GM18907 (cell line): Measurements from ENCODE around the gene AMFR.

Experiments used
- ATAC-seq: cut with Tn5 transposase; IDR thresholded peaks from one replicate; pipeline ENCODE4 v1.9.1; 2021; ENCODE audit warnings: mild to moderate bottlenecking, moderate library complexity; ENCODE audit not compliant: unreplicated experiment

AMFR gene

DNA sequence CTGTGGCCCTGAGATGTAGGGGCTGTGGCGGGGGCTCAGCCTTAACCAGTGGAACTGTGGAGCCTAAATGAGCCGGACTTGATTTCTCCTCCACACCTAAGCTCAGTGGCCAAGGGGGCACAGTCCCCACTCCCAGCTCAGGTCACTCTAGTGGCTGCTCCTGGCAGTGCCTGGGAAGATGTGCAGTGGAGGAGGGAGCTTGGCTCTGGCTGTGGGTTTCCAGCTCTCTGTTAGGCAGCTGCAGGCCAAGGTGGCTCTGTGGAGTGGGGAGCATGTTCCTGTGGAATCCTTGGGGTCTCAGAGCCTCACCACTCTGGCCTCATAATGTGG lies 76.3 kb downstream of the AMFR start:
- ATAC-seq, result no peak

DNA sequence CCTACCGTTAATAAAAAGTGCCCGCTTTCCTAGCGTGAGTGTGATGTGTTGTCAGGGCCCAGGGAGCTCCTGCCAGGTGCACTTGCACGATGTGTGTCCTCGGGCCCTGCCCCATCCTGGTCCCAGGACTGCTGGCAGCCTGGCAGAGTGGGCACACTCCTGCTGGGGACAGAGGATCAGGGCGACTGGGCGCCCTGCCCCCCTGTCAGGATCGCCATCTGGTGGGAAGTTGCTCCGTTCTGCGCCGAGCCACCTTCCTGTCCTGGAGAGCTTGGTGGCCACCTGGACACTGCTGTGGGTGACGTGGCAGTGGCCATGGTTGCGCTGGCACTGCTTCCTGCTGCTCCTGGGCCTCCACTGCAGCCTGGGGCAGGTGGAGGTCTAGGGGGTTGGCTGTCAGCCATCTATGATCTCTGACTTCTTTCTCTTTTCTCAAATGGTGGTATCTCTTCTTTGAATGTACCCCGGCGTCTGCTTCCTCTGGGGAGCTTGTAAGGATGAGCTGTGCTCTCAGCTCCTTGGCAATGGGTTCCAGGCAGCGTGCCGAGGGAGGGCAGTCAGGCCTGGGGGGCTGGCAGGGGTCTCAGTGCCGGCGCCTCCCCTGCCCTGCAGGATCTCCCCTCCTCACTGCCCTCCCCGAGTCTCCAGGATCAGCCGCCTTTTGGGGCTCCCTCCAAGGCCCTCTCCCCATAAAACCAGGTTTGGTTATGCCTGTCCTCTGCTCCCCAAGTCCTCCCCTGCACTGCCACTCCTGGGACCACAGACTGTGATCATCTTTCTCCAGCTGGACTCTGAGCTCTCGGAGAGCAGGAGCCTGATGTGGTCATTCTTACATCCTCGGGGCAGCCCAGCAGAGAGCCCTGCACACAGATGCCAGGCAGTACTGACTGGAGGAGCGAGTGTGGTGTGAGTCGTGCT lies 76.9 kb downstream of the AMFR start:
- ATAC-seq, result no peak

DNA sequence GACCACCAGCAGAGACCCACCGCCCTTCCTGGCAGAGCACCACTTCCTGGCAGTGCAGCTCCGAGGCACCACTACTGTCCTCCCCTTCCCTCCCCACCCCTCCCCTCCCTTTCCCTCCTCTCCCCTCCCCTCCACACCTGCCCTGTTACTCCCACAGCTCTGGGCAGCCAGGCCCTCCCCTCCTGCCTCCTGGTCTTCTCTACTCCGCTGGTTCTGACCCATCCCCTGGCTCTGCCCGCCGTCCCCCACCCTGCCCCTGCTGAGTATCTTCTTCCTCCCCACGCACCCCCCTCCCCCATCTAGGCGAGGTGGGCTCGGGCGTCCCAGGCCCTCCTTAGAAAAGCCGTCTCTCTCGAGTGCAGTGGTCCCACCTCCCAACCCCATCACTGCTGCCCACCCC lies 77.7 kb downstream of the AMFR start:
- no peak for ATAC-seq

DNA sequence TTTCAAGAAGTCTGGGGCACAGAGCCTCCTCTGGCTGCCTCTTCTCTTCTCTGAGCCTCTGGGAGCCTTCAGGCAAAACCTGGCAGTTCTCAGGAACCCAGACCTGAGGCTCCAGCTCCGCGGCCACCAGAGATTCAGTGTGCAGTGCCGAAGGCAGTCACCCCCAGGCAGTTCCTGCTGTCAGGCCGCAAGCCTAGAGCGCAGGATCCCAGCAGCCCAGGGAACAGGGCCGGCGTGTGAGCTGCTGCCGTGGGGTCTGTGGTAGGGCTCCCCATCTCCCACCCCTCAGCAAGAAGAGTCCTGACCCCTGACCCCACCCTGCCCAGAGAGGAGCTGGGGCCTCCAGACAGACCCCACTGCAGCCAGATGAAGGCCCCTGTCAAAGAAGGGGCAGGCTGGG lies 78.2 kb downstream of the AMFR start:
- no peak for ATAC-seq

DNA sequence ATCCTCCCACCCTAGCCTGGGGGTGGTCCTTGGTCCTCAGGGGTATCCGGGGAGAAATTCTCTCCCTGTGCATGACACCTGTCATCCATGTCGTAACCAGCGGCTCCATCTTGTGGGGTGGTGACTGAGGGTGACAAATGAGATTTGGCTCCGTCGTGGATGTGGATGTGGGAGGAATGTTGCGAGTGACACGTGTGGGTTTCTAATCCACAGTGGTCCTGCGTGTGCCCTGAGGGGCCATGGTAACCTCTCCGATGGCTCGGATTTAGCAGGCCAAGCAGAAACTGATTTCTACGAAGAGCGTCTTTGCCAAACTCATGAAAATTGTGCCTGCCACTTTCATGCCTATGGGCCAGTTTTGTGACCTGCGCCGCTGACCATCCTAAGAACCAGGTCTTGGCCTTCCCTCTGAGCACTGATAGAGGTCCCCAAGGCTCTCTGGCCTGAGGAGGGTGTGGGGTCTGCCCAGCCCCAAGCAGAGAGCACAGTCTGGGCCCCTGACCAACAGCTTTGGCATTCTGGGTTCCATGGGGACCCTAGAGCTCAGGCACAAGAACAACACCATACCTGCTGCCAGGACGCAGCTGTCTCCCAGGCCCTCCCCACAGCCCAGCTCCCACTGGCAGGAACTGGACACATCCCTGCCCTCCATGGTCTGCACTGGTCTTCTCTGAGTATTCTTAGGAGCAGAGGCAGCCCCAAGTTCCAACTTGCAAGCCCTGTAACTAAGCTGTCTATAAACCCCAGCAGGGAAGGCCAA lies 79.0 kb downstream of the AMFR start:
- ATAC-seq, result no peak

DNA sequence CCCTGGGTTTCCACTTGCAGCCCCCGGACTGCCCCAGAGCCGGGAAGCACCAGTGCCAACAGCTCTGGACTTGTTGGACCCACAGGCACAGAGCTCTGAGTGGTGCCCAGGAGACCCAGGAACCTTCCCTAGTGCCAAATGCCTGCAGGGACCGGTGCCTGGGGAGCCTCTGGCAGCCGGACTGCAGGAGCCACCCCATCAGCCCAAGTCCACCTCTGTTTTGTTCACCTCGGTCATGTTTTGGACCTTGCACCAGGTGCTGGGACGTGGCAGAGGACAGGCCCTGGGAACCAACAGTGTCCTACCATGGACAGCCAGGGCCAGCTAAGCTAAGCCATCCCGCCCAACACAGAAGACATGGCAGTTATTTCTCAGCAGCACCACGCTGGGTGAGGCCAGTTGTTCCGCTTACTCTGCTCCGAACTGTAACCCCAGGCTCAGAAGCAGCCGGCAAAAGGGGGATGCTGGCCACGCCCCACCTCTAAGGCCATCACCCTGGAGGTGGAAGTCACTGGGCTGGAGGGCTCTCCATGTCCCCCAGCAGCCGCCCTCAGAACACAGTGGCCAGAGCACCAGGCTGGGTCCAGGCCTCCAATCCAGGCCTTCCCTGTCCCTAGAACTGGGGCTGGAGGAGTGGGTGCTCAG lies 79.8 kb downstream of the AMFR start:
- no peak for ATAC-seq

DNA sequence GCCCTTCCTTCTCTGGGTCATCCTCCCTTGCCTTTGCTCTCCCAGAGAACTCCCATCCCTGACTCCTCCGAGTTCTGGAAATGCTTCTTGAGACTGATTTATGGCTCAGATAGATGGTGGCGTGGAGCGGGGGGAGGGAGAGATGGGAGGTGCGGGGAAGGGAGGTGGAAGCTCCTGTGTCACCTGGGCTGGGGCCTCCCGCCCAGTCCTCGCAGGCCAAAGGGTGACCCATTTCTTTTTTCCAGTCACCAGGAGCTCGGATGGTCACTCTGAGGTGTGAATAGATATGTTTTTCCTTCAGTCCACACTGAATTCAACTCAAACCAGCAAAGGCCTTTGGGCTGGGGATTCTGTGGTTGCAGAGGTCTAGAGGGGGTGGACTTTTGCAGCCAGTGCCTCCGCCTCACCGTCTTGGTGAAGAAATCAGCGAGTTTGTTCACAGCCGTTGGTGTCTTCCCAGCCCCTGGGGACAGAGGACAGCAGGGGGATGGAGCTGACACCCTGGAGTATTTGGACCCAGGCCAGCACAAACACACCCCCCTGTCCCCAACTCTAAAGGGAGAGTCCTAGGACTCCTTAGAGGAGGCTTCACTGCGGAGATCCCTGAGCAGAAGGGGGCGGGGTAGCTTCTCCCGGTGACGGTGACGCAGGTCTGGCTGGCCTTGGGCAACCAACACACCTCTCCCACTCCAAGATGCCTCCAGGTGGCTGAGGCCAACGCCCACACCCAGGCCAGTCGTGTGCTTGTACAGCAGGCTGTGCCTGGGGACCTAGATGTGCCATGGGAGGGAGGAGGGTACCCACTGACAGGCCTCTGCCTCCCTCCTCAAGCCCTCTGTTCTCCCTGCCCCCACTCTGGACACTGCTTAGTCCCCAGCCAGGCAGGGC lies 80.6 kb downstream of the AMFR start:
- ATAC-seq, result no peak

DNA sequence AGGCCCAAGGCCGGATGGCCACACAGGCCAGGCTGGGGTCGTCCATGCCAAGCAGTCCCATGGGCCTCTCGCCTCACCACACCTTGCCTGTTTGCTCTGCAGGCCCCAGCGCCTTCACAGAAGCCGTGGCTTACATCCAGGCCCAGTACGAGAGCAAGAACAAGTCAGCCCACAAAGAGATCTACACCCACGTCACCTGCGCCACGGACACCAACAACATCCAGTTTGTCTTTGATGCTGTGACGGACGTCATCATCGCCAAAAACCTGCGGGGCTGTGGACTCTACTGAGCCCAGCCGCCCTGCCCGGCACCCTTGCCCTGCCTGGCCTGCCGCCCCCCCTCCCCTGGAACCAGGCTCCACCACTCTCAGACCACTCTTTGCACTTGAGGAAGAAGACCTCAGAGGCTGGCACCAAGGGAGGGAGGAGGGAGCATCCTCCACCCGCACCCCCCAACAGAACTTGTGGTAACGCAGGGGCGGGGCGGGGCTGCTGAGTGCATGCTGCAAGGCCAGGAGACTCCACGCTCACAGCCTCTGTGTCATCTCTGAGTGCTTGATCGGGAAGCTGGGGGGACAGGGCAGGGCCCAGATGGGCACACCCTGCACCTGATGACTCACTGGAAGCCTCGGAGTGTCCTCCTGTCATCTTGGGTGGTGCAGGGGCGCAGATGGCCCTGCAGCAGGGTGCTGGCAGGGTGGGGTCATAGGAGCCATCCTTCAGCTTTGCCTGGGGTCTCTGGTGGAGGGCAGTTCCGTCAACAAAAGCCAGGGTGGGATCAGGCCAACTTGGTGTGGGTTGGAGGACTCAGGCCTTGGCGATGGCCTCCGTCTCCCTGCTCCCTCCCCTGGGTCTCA lies 81.5 kb downstream of the AMFR start:
- no peak for ATAC-seq

DNA sequence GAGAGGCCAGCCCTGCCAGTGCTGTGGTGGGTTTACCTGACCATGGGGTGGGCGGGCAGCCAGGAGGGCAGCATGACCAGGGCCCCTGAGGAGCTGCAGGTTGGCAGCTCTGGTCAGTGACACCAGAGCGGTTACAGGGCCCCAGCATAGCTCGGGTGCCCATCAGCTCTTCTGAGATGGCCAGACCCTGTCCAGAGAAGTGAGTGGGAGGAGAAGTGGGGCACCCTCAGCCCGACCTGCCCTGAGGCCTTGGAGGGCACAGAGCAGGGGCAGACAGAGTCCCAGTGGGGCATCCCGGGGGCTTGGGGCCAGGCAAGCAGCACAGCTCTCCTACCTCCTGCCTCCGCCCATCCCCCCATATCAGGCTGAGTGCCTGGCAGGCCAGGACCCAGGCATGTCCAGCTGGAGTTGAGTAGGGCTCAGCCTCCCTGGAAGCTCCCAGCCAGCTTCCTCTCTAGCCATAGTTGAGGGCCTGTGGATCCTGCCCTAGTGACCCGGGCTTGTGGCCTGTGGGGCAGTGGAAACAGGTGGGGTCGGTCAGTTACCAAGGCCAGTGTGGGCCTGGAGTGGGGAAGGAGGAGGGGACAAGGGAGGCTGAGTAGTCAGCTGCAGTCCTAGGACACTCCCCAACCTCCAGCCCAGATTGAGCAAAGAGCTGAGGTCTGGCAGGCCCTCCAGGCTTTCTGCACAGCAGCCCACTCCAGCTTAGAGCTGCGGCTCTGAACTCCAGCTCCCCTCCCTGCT lies 83.5 kb downstream of the AMFR start:
- ATAC-seq, result no peak

DNA sequence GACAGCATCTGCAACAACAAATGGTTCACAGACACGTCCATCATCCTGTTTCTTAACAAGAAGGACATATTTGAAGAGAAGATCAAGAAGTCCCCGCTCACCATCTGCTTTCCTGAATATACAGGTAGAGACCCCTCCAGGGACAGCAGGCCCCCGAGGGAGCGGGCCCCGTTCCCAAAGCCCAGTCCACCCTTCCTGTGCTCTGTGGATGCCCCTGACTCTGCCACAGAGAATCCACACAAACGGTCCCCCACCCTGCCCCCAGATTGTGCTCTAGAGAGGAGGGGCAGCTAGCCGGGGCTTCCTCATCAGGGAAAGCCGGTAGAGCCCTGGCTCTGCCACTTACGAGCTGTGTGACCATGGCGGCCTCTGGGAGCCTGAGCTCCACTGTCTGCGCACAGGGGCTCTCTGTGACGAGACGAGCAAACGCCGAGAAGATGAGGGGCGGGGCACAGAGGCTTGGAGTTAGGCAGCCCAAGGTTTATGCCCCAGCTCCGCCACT lies 84.4 kb downstream of the AMFR start:
- no peak for ATAC-seq

DNA sequence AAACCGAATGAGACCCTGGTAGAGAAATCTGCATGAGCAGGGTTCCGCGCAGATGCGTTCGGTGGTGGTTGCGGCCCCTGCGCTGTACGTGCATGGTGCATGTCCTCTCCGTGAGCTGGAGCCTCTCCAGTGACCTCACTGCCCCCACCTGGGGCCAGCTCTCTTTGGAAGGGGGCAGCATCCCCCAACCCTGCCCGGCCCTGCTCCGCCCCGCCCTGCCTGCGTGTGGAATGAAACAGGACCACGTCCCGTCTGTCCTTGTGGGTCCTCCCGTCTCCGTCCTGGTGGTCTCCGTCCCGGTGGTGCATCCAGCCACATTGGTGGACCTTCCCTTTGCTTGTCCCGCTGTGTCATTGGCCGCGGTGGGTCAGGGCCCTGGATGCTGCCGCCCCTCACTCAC lies 84.9 kb downstream of the AMFR start:
- no peak for ATAC-seq

DNA sequence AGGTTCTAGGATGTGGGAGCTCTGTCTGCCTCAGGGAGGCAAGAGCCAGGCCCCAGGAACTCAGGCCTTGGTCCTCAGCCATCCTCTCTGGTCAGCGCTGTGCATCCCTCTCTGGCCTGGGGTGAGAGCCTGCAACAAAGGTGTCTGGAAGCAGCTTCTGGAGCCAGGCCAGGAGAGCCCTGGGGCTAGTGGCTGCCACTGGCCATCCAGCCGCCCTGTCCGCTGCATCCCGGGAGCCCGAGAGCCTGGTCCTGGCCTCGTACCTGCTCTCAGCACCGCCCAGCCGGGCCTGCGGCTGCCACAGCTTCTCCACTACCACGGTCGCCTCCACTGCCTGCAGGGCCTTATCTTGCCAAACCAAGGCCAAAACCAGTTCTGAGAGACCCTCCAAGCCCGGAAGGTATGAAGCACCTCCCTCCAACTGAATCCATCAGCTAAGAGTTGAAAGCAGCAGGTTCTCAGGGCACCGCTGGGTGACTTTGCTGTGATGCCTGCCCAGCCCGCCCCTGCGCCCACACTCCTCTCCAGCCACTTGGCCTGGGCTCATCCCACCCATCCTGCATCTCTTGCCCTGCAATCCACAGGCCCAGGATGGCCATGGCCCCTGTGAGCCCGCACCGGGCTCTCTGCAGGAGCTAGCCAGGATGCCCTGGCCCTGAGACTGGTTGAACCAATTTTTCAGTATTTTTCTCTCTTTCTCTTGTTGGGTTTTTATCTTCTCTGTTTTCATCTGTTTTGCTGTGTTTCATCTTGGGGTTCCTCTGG lies 85.7 kb downstream of the AMFR start:
- ATAC-seq, result no peak

DNA sequence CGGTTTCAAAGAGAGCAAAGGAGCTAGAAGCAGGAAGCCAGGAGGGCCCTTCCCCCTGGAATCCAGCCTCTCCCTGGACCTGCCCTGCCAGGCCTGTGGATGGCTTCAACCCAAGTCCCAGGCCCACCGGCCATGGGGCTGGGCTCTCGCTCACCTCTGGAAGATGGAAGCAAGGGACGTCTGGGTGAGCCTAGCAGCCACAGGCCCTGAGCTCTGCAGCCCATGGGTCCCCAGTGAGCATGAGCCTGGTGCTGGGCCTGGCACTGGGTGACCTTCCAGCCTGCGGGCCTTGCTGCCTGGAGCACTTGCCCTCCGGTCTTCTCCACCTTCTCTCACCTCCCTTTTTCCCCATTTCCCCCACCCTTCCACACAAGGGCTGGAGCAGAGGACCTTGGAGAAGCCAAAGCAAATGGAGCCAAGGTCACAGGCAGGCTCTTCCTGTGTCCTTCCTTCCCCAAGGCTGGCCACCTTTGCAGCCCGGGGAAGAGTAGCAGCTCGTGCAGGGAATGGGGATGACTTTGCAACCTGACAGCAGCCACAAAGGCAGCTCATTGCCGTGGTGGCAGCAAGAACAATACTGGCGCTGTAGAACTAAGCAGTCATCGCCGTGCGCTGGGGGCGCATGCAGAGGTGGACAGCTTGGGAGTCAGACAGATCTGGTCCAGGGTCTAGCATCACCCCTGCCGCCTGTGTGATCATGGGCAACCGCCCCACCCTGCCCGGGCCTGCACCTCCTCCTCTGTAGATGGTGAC lies 86.6 kb downstream of the AMFR start:
- ATAC-seq, result no peak

DNA sequence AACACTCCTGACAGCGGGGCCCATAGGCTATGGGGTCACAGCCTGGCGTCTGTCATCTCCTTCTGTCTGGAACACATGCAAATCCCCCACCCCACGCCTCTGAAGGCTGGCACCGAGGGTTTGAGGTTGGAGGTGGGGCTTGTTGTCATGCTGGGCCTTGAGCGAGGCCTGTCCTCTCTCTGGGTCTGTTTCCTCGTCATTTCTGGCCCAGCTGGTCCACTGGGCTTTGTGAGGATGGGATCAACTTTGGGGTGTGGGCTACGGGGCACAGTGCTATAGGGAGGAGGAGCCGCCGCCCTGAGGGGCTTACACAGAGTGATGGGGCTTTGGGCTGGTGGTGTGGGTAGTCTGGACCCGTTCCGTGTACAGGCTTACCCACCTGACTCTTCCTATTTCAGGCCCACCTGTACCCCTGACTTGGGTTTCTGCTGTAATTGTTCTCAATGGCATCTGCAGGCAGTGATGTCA lies 87.5 kb downstream of the AMFR start:
- ATAC-seq, result no peak

DNA sequence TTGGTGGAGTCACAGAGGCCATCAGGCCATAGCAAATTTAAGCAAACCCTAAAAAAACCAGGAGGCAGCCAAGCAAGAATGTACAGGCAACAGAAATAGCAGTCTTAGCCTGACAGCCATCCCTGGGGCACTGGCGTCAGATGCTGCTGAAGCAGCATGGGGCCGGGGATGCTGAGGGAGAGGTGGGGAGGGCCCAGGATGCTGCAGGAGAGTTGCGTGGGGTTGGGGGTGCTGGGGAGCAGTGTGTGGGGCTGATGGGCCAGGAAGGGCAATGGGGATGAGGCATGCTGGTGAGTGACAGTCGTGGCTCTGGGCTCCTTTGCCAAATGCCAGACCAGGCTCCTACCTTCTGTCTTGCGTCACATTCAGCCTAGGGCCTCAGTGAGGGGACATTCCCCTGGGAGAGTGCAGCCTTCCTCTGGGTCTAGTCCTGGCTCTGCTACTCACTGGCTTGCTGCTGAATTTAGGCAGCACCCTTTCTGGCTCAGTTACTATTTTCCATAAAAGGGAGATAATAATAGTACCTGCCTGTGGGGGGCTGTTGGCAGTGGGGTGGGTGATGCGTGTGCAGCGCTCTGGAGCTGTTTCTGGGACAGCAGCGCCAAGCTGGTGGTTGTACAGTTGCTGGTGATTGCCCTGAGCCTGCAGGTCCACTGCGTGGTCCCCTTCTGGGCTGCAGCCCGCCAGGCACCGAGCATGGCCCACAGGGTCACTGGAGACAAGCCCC lies 88.1 kb downstream of the AMFR start:
- no peak for ATAC-seq

DNA sequence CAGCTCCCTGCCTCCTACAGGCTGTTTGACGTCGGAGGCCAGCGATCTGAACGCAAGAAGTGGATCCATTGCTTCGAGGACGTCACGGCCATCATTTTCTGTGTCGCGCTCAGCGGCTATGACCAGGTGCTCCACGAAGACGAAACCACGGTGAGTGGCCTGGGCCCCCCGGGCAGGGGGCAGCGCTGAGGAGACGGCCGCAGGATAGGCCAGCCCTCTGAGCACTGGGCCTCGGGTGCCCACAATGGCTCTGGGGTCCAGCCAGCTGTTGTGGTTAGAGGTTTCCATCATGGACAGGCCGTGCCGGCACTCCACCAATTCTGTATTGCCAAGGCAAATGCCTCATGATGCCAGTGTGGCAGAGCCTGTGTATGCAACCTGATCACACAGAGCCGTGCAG lies 88.6 kb downstream of the AMFR start:
- ATAC-seq, result no peak
